Myocyte (in vitro differentiated cells): ENCODE data around the gene TMEM132E. TPM values are rescaled to one million over a fixed set of nuclear protein-coding genes. Genes with fewer than 3 reads are reported as not detected.

ENCODE experiments used
- total RNA-seq: library from RNA; depleted of rRNA; stranded (reverse); fragments of >200 nt; gene quantifications from 2 replicates; pipeline ENCODE4 v1.2.3, GENCODE V29; 2014

Gene TMEM132E
- total RNA-seq, 1 donor from 2014 or later = not detected

Other genes with a start within 250 kb of the TMEM132E start
- not detected in 2 replicates for gene CCL13, start 223.1 kb upstream of the TMEM132E start, total RNA-seq
- not detected in 2 replicates for gene CCL1, start 216.3 kb upstream of the TMEM132E start, total RNA-seq